ACHN (cell line): ENCODE measurements around the gene SPARCL1.
"Not testable (repeated sequence)": the region's sequence is repeated elsewhere in the genome, so short reads cannot be mapped to it uniquely, and the experiment has no call there.

ENCODE experiments used
- DNase-seq: peaks from one replicate; pipeline ENCODE4 v3.0.0-alpha.2; 2015
- in situ Hi-C: cut with HindIII; loops from 2 replicates; pipeline ENCODE4 v1.10.0; 2017; ENCODE audit warnings: low sequenced_read_pairs, low pct_ligation_motif_present, low pct_unique_long_range_greater_than_20kb

The SPARCL1 gene

DNA sequence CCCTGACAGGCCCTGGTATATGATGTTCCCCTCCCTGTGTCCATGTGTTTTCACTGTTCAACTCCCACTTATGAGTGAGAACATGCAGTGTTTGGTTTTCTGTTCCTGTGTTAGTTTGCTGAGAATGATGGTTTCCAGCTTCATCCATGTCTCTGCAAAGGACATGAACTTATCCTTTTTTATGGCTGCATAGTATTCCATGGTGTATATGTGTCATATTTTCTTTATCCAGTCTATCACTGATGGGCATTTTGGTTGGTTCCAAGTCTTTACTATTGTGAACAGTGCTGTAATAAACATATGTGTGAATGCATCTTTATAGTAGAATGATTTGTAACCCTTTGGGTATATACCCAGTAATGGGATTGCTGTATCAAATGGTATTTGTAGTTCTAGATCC is 45.9 kb downstream of the SPARCL1 start:
- in situ Hi-C loops, DNase-seq: not testable (repeated sequence)

DNA sequence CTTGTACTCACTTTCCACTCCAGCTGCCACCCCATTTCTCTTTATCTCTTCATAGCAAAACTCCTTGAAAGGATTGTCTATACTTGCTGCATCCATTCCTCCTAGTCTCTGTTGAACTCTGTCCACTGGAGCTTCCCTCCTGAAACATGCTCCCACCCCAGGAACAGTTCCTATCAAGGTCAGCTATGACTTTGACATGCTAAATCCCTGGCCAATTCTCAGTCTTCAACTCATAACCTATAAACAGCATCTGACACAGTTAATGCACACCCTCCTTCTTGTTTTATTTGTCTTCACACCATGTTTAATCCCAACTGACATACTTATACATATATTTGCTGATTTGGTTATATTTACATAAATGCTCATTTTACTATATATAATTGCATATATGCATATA is 47.8 kb downstream of the SPARCL1 start:
- in situ Hi-C loops, result no loop called here
- no peak for DNase-seq

DNA sequence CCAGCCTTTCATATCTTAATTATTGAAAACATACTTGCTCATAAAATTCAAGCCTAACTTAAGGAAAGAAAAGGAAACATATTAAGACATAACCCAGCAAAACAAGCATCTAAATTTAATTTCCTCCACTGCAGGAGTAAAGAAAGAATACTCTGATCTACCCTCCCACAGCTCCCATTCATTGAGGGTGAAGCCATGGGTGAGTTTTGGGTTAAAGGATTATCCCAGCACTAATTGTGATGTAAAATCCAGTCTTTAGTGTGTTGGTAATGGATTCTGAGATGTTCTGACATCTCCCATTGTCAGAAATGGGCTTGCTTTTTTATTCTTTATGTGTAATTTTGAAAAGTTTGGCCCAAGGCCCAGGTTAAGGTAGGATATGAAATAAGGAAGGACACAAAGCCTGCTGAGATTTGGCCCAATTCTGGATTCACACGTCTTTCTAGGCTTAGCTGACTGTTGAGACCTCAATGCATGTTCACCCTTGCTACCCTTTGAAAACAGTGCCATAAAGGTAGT is 50.4 kb downstream of the SPARCL1 start:
- in situ Hi-C loops, result no loop called here
- DNase-seq, result no peak

DNA sequence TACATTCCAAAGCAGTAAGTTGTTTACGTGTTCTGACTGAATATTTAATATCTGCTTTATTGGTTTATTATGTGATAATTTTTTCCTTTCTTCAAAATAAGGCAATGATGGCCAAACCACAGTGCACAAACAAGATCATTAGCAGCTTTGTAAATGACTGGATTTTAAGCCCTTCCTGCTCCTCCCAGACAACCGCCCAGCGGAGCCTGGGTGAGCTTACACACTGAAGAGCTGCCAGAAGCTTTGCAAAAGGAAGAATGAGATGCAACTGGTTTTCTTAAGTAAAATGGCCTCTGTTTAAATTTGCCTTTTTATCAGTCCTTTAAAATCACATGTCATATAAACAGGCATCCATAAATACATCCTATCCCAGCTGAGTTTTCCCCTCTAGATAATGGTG is 52.2 kb downstream of the SPARCL1 start:
- DNase-seq, result no peak
- in situ Hi-C loops, result no loop called here

DNA sequence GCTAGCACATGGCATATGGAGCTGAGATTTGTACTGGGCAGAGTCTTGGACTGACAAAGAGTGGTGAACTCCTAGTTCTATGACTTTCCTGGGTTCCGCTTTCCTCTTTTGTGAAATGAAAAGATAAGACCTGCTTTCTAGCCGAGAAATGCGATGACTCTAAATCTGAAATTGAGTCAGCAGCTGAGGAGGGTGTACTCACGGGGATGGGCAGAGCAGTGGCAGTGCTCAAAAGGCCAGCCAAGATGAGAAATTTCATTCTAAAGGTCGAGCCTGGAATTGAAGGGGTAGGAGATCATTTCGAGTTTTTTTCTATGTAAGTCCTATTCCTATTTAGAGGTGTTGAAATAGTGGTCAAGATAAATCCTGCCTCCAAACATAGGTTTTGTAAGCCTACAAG is 59.8 kb downstream of the SPARCL1 start:
- no peak for DNase-seq
- in situ Hi-C loops, result no loop called here

DNA sequence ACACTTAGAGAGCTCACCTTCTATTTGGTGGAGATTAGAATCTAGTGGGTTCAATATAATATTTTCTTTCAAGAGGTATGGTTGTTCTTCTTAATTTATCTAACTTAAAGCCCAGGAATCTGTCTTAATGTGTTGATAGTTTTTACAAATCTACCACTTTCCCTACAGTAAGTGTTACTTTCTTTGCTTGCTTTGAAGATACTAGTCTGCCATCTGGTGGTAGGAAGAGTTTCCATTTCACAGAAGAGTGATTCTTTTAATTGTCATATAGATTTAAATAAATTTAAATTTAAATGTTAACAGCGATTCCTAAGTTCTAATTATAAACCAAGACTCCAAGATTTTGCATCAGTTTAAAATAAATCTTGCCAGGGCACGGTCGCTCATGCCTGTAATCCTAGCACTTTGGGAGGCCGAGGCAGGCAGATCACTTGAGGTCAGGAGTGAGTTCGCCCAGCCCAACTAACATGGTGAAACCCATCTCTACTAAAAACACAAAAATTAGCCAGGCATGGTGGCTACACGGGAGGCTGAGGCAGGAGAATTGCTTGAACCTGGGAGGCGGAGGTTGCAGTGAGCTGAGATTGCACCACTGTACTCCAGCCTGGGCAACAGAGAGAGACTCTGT is 63.3 kb downstream of the SPARCL1 start:
- in situ Hi-C loops, result no loop called here
- DNase-seq, result peak; percentile 33

DNA sequence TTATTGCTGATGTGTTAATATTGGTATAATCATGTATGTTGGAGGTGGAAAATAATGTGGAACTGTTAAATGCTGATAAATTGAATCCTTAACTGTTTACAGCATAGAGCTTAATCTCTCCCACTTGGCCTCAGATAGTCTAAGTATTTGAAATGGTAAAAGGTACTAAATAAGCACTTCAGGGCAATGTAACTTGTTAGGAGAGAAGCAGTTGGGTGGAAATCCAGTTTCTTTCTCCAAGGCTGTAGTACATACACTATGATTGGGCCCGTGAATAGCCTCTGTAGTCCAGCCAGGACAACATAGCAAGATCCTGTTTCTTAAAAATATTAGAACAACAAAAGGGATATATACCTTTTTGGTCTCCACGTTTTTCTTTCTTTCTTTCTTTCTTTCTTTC is 67.1 kb downstream of the SPARCL1 start:
- no peak for DNase-seq
- in situ Hi-C loops, result no loop called here

DNA sequence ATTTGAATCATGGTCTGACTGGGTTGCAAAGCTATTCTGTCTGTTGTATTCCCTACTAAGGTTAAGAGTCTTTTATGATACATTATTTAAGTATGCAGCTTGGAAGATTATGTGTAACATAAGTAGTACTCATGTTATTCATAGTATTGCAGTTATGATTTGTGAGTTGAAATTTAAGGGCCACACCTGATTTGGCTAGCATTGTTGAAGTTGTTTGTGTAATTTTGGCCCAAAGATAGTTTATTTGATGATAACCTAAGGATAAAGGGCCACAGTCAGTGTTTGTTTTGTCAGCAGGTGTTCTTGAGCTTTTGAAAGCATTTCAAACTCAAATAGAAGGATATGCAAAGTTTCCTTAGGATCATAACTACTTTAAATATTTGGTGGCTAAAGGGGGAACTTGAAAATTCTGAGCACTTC is 67.9 kb downstream of the SPARCL1 start:
- in situ Hi-C loops, result no loop called here
- no peak for DNase-seq

DNA sequence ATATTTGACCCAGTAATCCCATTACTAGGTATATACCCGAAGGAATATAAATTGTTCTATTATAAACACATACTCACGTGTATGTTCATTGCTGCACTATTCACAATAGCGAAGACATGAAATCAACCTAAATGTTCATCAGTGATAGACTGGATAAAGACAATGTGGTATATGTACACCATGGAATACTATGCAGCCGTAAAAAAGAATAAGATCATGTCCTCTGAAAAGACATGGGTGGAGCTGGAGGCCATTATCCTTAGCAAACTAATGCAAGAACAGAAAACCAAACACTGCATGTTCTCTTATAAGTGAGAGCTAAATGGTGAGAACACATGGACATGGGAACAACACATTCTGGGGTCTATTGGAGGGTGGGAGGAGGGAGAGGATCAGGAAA is 70.3 kb downstream of the SPARCL1 start:
- DNase-seq, result no peak
- in situ Hi-C loops, result no loop called here

DNA sequence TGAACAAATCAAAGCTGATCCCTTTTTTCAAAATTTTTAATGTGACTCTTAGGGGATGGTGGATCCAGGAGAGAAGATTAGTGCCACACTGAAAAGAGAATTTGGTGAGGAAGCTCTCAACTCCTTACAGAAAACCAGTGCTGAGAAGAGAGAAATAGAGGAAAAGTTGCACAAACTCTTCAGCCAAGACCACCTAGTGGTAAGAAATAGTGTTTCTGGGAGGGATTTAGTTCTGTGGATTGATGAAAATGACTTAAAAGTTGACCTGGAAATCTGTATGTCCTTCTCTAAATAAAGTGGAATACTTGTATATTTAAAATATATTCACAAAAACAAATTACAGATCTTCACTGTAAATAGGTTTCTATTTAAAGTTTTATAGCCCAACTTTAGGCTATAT is 77.6 kb downstream of the SPARCL1 start:
- DNase-seq, result no peak
- in situ Hi-C loops, result no loop called here

DNA sequence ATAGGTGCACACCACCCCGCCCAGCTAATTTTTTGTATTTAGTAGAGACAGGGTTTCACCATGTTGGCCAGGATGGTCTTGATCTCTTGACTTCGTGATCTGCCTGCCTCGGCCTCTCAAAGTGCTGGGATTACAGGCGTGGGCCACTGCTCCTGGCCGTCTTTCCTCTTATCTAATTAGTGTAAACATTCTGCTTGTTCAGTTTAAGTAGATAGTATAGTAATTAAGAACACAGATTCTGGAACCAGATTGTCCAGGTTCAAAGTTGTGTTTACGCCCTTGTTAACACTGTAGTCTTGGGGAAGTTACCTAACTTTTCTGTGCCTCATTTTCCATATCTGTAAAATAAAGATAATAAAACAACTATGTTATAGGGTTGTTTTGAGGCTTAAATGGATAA is 82.8 kb downstream of the SPARCL1 start:
- in situ Hi-C loops, result not testable (repeated sequence)

DNA sequence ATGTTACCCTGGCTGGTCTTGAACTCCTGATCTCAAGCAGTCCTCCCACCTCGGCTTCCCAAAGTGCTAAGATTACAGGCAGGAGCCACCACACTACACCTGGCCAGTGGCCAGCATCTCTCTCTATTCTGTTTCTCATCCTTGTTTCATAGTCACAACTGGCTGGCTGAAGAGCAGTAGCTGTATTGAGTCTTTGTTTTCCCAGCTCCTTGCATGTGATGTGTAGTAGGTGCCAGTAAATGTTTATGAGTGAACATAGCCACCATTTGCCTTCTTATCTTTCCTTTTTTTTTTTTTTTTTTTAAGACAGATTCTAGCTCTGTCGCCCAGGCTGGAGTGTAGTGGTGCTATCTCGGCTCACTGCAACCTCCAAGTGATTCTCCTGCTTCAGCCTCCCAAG is 83.2 kb downstream of the SPARCL1 start:
- in situ Hi-C loops, result no loop called here
- DNase-seq, result no peak

More for the DNA sequence above, 82.8 kb downstream of the SPARCL1 start:
- not testable (repeated sequence) for DNase-seq

DNA sequence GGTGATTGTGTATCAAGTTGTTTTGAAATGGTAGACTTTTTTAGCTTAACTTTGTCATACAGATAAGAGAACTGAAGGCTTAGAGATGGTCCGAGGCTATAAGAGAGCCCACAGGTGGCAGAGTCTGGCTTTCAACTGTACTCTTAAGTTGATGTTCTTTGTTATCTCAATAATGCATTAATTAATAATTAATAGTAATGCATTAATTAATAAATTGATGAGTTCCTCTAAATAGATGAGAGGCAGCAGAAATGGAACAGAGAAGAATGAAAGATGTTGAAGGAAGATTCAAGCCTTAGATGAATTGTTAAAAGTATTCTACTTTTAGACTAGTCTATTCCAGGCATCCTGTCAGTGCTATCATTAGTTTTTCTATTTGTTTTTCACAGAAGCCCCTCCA is 84.4 kb downstream of the SPARCL1 start:
- in situ Hi-C loops, result no loop called here
- DNase-seq, result no peak

DNA sequence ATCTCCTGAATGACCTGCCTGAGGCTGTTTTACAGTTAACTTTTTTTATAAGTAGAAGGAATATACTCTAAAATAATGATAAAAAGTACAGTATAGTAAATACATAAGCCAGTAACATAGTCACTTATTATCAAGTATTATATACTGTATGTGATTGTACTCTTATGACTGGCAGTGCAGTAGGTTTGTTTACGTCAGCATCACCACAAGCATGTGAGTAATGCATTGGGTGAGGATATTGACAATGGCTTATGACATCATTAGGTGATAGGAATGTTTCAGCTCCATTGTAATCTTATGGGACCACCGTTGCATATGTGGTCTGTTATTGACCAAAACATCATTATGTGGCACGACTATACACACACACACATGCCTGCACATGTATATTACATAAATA is 86.3 kb downstream of the SPARCL1 start:
- DNase-seq, result no peak
- in situ Hi-C loops, result no loop called here

DNA sequence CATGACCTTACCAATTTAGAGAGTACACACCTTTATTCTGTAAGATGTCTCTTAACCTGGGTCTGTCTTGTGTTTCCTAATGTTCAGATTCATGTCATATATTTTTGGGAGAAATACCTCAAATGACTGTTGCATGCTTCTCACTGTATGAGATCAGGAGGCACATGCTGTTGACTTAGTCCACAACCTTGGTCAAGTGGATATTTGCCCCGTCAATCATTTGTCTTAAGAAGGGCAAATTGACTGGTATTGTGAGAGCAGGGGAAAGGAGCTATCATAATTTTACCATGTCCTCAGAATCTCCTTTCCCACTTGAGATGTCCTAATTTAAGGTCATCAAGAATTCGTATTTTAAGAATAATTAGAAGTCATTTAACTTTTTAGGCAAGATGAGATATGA is 95.8 kb downstream of the SPARCL1 start:
- DNase-seq, result no peak
- in situ Hi-C loops, result no loop called here

DNA sequence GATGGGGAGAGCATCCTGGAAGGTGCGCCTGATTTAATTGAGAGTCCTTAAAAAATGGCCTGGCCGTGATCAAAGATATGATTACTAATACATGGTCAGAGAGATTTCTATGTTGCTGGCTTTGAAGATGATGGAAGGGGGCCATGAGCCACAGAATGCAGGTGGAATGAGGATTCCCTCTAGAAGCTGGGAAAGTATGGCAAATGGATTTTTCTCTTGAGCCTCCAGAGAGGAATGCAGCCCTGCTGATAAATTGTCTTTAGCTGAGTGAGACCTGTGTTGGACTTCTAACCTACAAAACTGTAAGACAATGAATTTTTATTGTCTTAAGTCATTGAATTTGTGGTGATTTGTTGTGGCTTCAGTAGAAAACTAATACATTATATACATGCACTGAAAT is 99.1 kb downstream of the SPARCL1 start:
- DNase-seq, result no peak
- in situ Hi-C loops, result no loop called here

DNA sequence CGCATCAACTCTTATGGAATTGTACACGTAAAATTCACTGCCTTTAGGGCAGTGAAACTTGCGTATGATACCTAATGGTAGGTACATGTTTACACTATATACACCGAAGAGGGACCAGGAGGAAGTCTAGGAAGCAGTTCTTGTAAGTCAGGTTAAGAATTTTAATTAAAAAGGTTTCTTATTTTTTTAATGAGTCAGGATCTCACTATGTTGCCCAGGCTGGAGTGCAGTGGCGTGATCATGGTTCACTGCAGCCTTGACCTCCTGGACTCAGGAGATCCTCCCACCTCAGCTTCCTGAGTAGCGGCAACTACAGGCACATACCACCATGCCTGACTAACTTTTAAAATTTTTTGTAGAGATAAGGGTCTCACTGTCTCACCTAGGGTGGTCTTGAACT is 100.2 kb downstream of the SPARCL1 start:
- in situ Hi-C loops, result no loop called here
- DNase-seq, result no peak

DNA sequence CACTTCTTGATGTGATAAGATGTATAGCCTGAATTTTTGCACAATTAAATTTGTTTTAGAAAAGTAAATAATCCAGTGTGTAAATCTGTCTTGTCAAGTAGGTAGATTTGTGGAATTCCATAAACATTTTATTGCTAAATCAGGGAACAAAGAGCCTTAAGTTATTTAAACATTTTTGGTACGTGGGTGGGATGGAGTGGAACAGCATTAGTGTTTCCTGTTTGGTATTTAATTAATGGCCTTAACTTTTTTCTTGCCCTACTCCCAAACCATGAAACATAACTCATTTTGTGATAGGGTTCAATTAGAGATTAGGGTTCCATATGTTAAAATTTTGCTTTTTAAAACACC is 101.7 kb downstream of the SPARCL1 start:
- DNase-seq, result no peak
- in situ Hi-C loops, result no loop called here

DNA sequence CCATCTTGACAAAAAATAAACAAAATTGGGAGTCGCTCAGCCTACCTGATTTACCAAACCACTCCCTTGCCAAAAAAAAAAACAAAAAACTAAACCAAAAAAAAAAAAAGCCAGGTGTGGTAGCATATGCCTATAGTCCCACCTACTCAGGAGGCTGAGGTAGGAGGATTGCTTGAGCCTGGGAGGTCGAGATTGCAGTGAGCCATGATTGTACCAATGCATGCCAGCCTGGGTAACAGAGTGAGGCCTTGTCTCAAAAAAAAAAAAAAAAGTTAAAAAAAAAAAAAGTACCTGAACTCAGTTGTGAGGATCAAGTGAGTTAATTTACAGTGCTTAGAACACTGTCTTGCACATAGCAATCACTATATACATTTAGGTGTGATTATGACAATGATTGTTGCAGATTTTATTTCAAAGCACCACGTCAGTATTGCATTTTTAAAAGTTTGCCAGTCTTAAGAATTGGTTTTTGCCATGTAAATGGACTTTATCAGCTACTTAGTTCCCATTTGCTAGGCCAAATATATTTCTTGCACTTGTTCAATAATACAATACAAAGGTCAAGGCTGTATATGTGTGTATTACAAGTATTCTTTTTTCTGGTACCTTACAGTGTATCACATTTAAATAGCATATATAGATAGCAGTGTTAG is 102.2 kb downstream of the SPARCL1 start:
- DNase-seq, result no peak
- in situ Hi-C loops, result no loop called here

DNA sequence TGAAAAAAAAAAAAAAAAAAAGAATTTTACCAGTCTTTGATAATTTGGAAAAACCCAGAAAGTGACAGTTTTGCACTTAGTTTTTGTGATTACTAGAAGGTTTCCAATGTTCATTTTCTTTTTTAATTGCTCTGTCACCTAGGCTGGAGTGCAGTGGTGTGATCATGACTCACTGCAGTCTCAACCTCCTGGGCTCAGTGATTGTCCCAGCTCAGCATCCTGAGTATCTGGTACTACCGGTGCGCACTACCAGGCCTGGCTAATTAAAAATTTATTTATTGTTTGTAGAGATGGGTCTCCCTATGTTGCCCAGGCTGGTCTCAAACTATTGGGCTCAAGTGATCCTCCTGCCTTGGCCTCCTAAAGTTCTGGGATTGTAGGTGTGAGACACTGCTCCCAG is 103.5 kb downstream of the SPARCL1 start:
- DNase-seq, result no peak
- in situ Hi-C loops, result no loop called here
